ENCODE data around the gene ASCC2. TPM values are rescaled to one million over a fixed set of nuclear protein-coding genes. Genes with fewer than 3 reads are reported as not detected.

ASCC2 gene
- total RNA-seq, 1 experiment from 2014 or later, result 43.6 TPM

DNA sequence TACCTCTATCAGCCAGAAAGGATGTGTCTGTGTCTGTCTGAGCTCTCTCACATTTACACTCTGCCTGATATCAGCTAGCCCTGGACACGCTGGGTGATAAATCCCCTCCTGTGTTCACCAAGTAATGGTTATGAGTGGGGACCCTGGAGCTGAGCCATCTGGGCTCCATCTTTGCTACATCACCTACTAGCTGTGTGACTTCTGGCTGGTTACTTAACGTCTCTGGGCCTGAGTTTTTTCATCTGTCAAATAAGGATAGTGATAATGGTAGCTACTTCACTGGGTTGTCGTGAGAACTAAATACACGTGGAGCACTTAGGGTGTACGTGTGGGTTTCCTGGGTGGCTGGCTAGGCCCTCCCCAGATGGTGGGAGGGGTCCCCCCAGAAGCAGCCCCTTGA, 48.0 kb downstream of the ASCC2 start (continued):
- TF ChIP-seq MYBL2 (CRISPR knock-in tag; IDR thresholded peaks at IDR 0.05) (no peak), JUN (CRISPR knock-in tag; IDR thresholded peaks at IDR 0.05) (no peak), ELF4 (CRISPR knock-in tag; IDR thresholded peaks at IDR 0.05; ENCODE audit: low read depth) (no peak)
- TF ChIP-seq, protein P1, sequence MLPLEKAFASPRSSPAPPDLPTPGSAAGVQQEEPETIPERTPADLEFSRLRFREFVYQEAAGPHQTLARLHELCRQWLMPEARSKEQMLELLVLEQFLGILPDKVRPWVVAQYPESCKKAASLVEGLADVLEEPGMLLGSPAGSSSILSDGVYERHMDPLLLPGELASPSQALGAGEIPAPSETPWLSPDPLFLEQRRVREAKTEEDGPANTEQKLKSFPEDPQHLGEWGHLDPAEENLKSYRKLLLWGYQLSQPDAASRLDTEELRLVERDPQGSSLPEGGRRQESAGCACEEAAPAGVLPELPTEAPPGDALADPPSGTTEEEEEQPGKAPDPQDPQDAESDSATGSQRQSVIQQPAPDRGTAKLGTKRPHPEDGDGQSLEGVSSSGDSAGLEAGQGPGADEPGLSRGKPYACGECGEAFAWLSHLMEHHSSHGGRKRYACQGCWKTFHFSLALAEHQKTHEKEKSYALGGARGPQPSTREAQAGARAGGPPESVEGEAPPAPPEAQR (CRISPR knock-in tag; IDR thresholded peaks at IDR 0.05), result no peak

DNA sequence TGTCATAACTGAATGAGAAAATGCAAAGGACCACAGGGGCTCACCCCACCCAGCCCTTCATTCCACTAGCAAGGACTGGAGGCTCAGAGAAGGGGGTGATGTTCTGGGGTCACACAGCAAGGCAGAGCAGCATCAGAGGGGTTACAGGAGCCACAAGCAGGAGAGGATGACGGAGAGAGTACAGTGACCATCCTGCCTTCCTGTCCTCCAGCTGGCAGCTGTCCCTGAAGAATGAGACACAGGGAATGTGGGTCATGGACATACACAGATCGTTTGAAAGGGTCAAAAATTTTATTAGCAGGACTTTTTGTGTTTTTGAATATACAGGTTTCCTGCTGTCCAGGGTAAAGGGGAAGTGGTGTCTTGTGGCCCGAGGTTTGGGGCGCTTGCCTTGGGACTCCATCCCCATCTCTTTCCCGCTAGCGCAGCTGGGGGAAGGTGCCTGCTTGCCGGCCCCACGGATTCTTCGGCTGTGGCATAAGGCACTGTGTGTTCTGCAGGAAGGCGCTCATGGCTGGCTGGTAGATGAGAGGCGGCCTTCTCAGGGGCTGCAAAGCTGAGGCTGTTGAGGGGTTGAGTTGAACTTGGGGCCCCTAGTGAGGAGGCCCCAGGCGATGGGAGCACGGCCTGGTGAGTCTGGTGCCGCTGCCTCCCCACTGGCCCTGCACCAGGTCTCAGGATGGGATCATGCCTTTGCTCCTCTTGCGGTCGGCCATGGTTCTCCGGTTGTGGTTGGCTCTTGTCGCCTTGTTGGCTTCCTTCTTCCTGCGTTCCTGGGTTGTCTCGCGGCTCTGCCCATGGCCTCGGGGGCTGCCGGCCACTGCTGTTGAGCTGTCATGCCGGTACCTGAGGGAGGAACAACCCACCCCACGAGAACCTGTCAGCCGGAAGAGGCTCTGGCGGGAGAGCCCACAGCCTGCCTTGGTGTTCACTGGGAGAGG, 49.5 kb downstream of the ASCC2 start:
- DNase-seq (ENCODE audit: low spot score) (no peak), ATAC-seq (no peak)
- Mint-ChIP-seq H3K9me3 (no peaks in the 10 kb centered on the region), H3K36me3 (peaks cover 17% of the 10 kb centered on the region), H3K4me1 (peaks cover 5% of the 10 kb centered on the region), H3K27ac (no peak overlapping the region), H3K4me3 (no peak overlapping the region), H3K27me3 (ENCODE audit: low read depth) (no peaks in the 10 kb centered on the region)
- ChIA-PET POLR2A (no interaction called here), CTCF (no interaction called here)
- TF ChIP-seq NR2C2 (CRISPR knock-in tag; IDR thresholded peaks at IDR 0.05), result no peak
- TF ChIP-seq ZNF317 (CRISPR knock-in tag; IDR thresholded peaks at IDR 0.05; ENCODE audit: borderline replicate concordance, low read depth), result no peak
- TF ChIP-seq EMX1 (CRISPR knock-in tag; IDR thresholded peaks at IDR 0.05), result no peak
- TF ChIP-seq CREB1 (CRISPR knock-in tag; IDR thresholded peaks at IDR 0.05), result no peak
- TF ChIP-seq, protein P2, sequence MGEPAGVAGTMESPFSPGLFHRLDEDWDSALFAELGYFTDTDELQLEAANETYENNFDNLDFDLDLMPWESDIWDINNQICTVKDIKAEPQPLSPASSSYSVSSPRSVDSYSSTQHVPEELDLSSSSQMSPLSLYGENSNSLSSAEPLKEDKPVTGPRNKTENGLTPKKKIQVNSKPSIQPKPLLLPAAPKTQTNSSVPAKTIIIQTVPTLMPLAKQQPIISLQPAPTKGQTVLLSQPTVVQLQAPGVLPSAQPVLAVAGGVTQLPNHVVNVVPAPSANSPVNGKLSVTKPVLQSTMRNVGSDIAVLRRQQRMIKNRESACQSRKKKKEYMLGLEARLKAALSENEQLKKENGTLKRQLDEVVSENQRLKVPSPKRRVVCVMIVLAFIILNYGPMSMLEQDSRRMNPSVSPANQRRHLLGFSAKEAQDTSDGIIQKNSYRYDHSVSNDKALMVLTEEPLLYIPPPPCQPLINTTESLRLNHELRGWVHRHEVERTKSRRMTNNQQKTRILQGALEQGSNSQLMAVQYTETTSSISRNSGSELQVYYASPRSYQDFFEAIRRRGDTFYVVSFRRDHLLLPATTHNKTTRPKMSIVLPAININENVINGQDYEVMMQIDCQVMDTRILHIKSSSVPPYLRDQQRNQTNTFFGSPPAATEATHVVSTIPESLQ (CRISPR knock-in tag; IDR thresholded peaks at IDR 0.05), result no peak
- TF ChIP-seq, protein P3, sequence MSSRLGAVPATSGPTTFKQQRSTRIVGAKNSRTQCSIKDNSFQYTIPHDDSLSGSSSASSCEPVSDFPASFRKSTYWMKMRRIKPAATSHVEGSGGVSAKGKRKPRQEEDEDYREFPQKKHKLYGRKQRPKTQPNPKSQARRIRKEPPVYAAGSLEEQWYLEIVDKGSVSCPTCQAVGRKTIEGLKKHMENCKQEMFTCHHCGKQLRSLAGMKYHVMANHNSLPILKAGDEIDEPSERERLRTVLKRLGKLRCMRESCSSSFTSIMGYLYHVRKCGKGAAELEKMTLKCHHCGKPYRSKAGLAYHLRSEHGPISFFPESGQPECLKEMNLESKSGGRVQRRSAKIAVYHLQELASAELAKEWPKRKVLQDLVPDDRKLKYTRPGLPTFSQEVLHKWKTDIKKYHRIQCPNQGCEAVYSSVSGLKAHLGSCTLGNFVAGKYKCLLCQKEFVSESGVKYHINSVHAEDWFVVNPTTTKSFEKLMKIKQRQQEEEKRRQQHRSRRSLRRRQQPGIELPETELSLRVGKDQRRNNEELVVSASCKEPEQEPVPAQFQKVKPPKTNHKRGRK (CRISPR knock-in tag; IDR thresholded peaks at IDR 0.05; ENCODE audit: borderline replicate concordance), result no peak
- TF ChIP-seq PRRX2 (CRISPR knock-in tag; IDR thresholded peaks at IDR 0.05), result no peak
- TF ChIP-seq, protein P4, sequence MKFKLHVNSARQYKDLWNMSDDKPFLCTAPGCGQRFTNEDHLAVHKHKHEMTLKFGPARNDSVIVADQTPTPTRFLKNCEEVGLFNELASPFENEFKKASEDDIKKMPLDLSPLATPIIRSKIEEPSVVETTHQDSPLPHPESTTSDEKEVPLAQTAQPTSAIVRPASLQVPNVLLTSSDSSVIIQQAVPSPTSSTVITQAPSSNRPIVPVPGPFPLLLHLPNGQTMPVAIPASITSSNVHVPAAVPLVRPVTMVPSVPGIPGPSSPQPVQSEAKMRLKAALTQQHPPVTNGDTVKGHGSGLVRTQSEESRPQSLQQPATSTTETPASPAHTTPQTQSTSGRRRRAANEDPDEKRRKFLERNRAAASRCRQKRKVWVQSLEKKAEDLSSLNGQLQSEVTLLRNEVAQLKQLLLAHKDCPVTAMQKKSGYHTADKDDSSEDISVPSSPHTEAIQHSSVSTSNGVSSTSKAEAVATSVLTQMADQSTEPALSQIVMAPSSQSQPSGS (CRISPR knock-in tag; IDR thresholded peaks at IDR 0.05; ENCODE audit: borderline replicate concordance, low read depth), result no peak
- TF ChIP-seq TCF7 (CRISPR knock-in tag; IDR thresholded peaks at IDR 0.05; ENCODE audit: low read depth), result no peak
- TF ChIP-seq ETV6 (CRISPR knock-in tag; IDR thresholded peaks at IDR 0.05), result no peak
- TF ChIP-seq ZNF671 (CRISPR knock-in tag; IDR thresholded peaks at IDR 0.05), result no peak
- no peak for TF ChIP-seq OVOL2 (CRISPR knock-in tag; IDR thresholded peaks at IDR 0.05; ENCODE audit: borderline replicate concordance)
- no peak for TF ChIP-seq ZNF423 (CRISPR knock-in tag; IDR thresholded peaks at IDR 0.05)
- no peak for TF ChIP-seq NFYB (CRISPR knock-in tag; conservative IDR thresholded peaks at IDR 0.05; ENCODE audit: low read depth)

All from WTC11 (cell line).